GM12878 (cell line): ENCODE results near the gene NPM1. TPM values are rescaled to one million over a fixed set of nuclear protein-coding genes. Genes with fewer than 3 reads are reported as not detected.

ENCODE experiments used
- ATAC-seq: fragments of 200-7000 bp; cut with Tn5 transposase; 3 replicates; pipeline ENCODE4 v1.9.1; 2020; ENCODE audit warnings: mild to moderate bottlenecking, moderate library complexity
- BruUV-seq: library from RNA; stranded (reverse); fragments of 400-500 nt; replicated peaks from 2 replicates; lab custom pipeline; 2021; lab: Mats Ljungman, UMichigan
- CTCF ChIA-PET: fragments of 300-600 bp; sonication (Branson Sonifier 250); formaldehyde crosslinking; extraction: SDS; loops from one replicate; lab custom pipeline; 2021; ENCODE audit warnings: inconsistent platforms; lab: Yijun Ruan, JAX
- POLR2A ChIA-PET: fragments of 350-600 bp; formaldehyde crosslinking; extraction: SDS; loops from one replicate; lab custom pipeline; 2021; ENCODE audit warnings: inconsistent platforms; lab: Charles Lee
- RAD21 ChIA-PET: fragments of 300-600 bp; sonication (Branson Sonifier 250); formaldehyde crosslinking; loops from one replicate; lab custom pipeline; 2023; ENCODE audit warnings: antibody characterized with exemption; ENCODE audit not compliant: unreplicated experiment; lab: Charles Lee
- SMC1A ChIA-PET: fragments of 300-600 bp; sonication (Branson Sonifier 250); formaldehyde crosslinking; loops from one replicate; lab custom pipeline; 2023; ENCODE audit not compliant: unreplicated experiment, uncharacterized antibody; lab: Charles Lee
- DNase-seq: peaks from one replicate; pipeline ENCODE4 v3.0.0-alpha.2; 2011; ENCODE audit warnings: low read depth, low spot score
- FAIRE-seq: peaks from 3 replicates; lab custom pipeline; 2011; peaks lifted over from hg19 to GRCh38; lab: Jason Lieb, UNC
- H2AFZ ChIP-seq: 2 replicates; pipeline ENCODE4 v1.6.0; 2011; ENCODE audit warnings: low read depth, low read length, control low read depth; ENCODE audit not compliant: control insufficient read depth
- H3K27ac ChIP-seq: 2 replicates; pipeline ENCODE4 v1.5.1; 2011; ENCODE audit warnings: control low read depth; ENCODE audit not compliant: control insufficient read depth, insufficient read depth
- H3K27me3 ChIP-seq, 2 experiments: replicated peaks in 1 of 2; 2 replicates each; pipeline versions ENCODE4 v1.6.0 to v1.6.1; 2011; ENCODE audit warnings: low read length in 1 of 2; ENCODE audit not compliant: control insufficient read depth in 2 of 2, insufficient read depth in 2 of 2
- H3K36me3 ChIP-seq, 2 experiments: 2 replicates each; pipeline ENCODE4 v1.5.1; 2011; ENCODE audit warnings: low read length in 1 of 2; ENCODE audit not compliant: control insufficient read depth in 2 of 2, insufficient read depth in 2 of 2
- H3K4me1 ChIP-seq: 2 replicates; pipeline ENCODE4 v1.6.1; 2011; ENCODE audit warnings: mild to moderate bottlenecking, low read length, moderate library complexity, mixed read lengths; ENCODE audit not compliant: control insufficient read depth, insufficient read depth
- H3K4me2 ChIP-seq: 2 replicates; pipeline ENCODE4 v1.6.0; 2011; ENCODE audit warnings: control low read depth; ENCODE audit not compliant: control insufficient read depth, insufficient read depth
- H3K4me3 ChIP-seq: fragments of 200-600 bp; sonication (generic); 2 replicates; pipeline ENCODE4 v1.5.1; 2016
- H3K79me2 ChIP-seq: 2 replicates; pipeline ENCODE4 v1.6.0; 2011; ENCODE audit warnings: low read length; ENCODE audit not compliant: control insufficient read depth, insufficient read depth
- H3K9ac ChIP-seq: 2 replicates; pipeline ENCODE4 v1.8.0; 2011; ENCODE audit warnings: low read length, control low read depth, mixed read lengths; ENCODE audit not compliant: control insufficient read depth, insufficient read depth
- H3K9me3 ChIP-seq: replicated peaks from 3 replicates; pipeline ENCODE4 v1.5.1; 2011; ENCODE audit warnings: mild to moderate bottlenecking, low read length; ENCODE audit not compliant: control insufficient read depth, insufficient read depth
- H4K20me1 ChIP-seq: 2 replicates; pipeline ENCODE4 v1.6.0; 2011; ENCODE audit not compliant: control insufficient read depth, insufficient read depth
- ETV6 ChIP-seq, 2 experiments: fragments of 450-650 bp in 1 of 2; IDR thresholded peaks in 1 of 2; conservative IDR thresholded peaks in 1 of 2; 2 replicates each; pipeline ENCODE4 v1.6.1; 2014; ENCODE audit warnings: antibody characterized with exemption in 1 of 2, borderline replicate concordance in 1 of 2, low read depth in 1 of 2, mild to moderate bottlenecking in 1 of 2, moderate library complexity in 1 of 2
- FOXK2 ChIP-seq: fragments of 450-650 bp; IDR thresholded peaks from 2 replicates; pipeline ENCODE4 v1.6.1; 2017; ENCODE audit warnings: mild to moderate bottlenecking, moderate library complexity
- MEF2B ChIP-seq: fragments of 450-650 bp; IDR thresholded peaks from 2 replicates; pipeline ENCODE4 v1.6.1; 2018; ENCODE audit warnings: mild to moderate bottlenecking, moderate library complexity; ENCODE audit not compliant: partially characterized antibody, poor library complexity, severe bottlenecking
- NBN ChIP-seq: fragments of 450-650 bp; IDR thresholded peaks from 2 replicates; pipeline ENCODE4 v1.6.1; 2016
- NFYA ChIP-seq: IDR thresholded peaks from 2 replicates; pipeline ENCODE4 v1.6.1; 2011; ENCODE audit warnings: low read depth, mild to moderate bottlenecking, low read length, improper control_type of control experiment, borderline replicate concordance
- POLR2AphosphoS5 ChIP-seq: IDR thresholded peaks from 2 replicates; pipeline ENCODE4 v1.6.1; 2011; ENCODE audit warnings: mild to moderate bottlenecking, low read length, inconsistent platforms
- TAF1 ChIP-seq: IDR thresholded peaks from 2 replicates; pipeline ENCODE4 v1.6.1; 2011; ENCODE audit warnings: mild to moderate bottlenecking, low read depth, low read length, borderline replicate concordance
- WGBS: methylation state at CpG from one replicate; pipeline ENCODE4 v1.1.6; 2016; ENCODE audit warnings: low lambda C conversion rate; ENCODE audit not compliant: insufficient replicate concordance, insufficient coverage; ENCODE audit errors: missing lambda C conversion rate; 5-methylcytosine and 5-hydroxymethylcytosine counted together
- in situ Hi-C: fragments of 300-500 bp; cut with MboI; formaldehyde crosslinking; loops from 9 replicates; pipeline ENCODE4 v1.14.3; 2018; ENCODE audit warnings: mixed read lengths
- intact Hi-C: fragments of 100-400 bp; cut with micrococcal nuclease; formaldehyde crosslinking; loops from one replicate; pipeline ENCODE4 v1.14.2; 2022; ENCODE audit not compliant: unreplicated experiment
- polyA plus RNA-seq, 11 experiments: library from polyadenylated mRNA; depleted of rRNA in 4 of 11; unstranded in 6 of 11; stranded (reverse) in 5 of 11; fragments of >200 nt; fragmentation: Nextera tagmentation in 4 of 11; fragmentation: Illumina TruSeq in 1 of 11; extraction: Ambion mirVana in 4 of 11; extraction: Trizol in 1 of 11; gene quantifications; 1 replicate in 1 of 11; 2 replicates in 10 of 11; pipeline versions ENCODE4 v1.2.1 to v1.2.3, GENCODE V29; 2011 to 2016; ENCODE audit warnings: inconsistent platforms in 2 of 11, missing spikeins in 2 of 11, low read depth in 1 of 11
- total RNA-seq, 4 experiments: library from RNA; depleted of rRNA in 3 of 4; stranded (reverse); fragments of >200 nt in 3 of 4; fragmentation: Illumina TruSeq in 1 of 4; extraction: Trizol in 1 of 4; gene quantifications; 2 replicates each; pipeline versions ENCODE4 v1.2.1 to v1.2.3, GENCODE V29; 2013 to 2021
- TF ChIP-seq, protein P1 (sequence below): IDR thresholded peaks from 2 replicates; pipeline ENCODE4 v1.6.1; 2012; ENCODE audit warnings: low read depth, low read length, improper control_type of control experiment
- TF ChIP-seq, protein P2 (sequence below): fragments of 150-350 bp; IDR thresholded peaks from 2 replicates; pipeline ENCODE4 v1.6.1; 2014; ENCODE audit warnings: mild to moderate bottlenecking, low read depth, low read length
- TF ChIP-seq, protein P3 (sequence below): fragments of 450-650 bp; IDR thresholded peaks from 2 replicates; pipeline ENCODE4 v1.6.1; 2018; ENCODE audit warnings: mild to moderate bottlenecking, low read depth, moderate library complexity; ENCODE audit not compliant: partially characterized antibody

Gene NPM1
- total and polyA plus RNA-seq, 10 of the 15 experiments (the other 5 are each of a cell fraction or from before 2014, with no cell fraction given) = 1,843 to 5,466 (median 2,866) TPM

DNA sequence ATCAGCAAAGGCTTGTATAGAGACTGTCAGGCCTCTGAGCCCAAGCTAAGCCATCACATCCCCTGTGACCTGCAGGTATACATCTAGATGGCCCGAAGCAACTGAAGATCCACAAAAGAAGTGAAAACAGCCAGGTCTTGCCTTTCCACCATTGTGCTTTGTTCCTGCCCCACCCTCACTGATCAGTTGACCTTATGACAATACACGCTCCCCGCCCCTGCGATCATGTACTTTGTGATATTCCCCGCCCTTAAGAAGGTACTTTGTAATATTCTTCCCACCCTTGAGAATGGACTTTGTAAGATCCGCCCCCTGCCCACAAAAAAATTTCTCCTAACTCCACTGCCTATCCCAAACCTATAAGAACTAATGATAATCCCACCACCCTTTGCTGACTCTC, 18.6 kb upstream of the NPM1 start:
- Histone ChIP-seq H3K4me2 (no peak overlapping the region), H3K36me3 (no peaks in the 10 kb centered on the region), H4K20me1 (no peaks in the 10 kb centered on the region), H3K9ac (no peak overlapping the region), H3K9me3 (no peaks in the 10 kb centered on the region; the same call in 2 of the 3 replicates), H3K79me2 (no peaks in the 10 kb centered on the region), H2AFZ (no peak overlapping the region), H3K4me1 (peaks cover 12% of the 10 kb centered on the region), H3K27me3 (no peaks in the 10 kb centered on the region), H3K4me3 (no peak overlapping the region), H3K27ac (no peak overlapping the region)
- intact Hi-C loops = no loop called here
- CTCF ChIA-PET = interaction anchor here (0.5 kb wide), 1 partner anchor 926 kb away, joined by 3 read pairs; no protein-coding TSS in a partner anchor
- in situ Hi-C loops = no loop called here
- POLR2A ChIA-PET = no interaction called here
- DNase-seq = no peak
- SMC1A ChIA-PET = no interaction called here
- BruUV-seq = no TSS peak
- RAD21 ChIA-PET = no interaction called here
- FAIRE-seq = no peak
- TF ChIP-seq, protein P1, sequence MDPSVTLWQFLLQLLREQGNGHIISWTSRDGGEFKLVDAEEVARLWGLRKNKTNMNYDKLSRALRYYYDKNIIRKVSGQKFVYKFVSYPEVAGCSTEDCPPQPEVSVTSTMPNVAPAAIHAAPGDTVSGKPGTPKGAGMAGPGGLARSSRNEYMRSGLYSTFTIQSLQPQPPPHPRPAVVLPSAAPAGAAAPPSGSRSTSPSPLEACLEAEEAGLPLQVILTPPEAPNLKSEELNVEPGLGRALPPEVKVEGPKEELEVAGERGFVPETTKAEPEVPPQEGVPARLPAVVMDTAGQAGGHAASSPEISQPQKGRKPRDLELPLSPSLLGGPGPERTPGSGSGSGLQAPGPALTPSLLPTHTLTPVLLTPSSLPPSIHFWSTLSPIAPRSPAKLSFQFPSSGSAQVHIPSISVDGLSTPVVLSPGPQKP = no peak
- no peak for TF ChIP-seq ETV6 (conservative IDR thresholded peaks at IDR 0.05 in 1 of 2, IDR thresholded peaks at IDR 0.05 in 1 of 2; ENCODE audit: borderline replicate concordance in 1 of 2, low read depth in 1 of 2)
- no peak for TF ChIP-seq NFYA
- ATAC-seq = no peak
- 88% methylated on average over 6 of the region's 6 CpGs for WGBS

DNA sequence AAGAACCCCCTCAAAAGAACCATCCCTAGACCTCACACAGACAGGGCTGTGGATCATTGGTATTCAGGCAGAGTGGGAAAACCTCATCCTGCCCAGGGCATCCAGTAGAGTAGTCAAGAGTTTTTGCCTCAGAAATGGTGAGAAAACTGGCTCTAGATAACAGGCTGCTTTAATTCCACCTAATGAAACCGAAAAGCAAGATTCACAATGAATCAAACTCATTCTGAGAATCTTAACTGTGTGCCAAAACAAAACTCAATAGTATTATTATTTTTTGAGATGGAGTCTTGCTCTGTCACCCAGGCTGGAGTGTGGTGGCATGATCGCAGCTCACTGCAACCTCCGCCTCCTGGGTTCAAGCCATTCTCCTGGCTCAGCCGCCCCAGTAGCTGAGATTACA, 17.8 kb upstream of the NPM1 start:
- no TSS peak for BruUV-seq
- SMC1A ChIA-PET = no interaction called here
- RAD21 ChIA-PET = no interaction called here
- Histone ChIP-seq H3K9ac (no peak overlapping the region), H2AFZ (no peak overlapping the region), H4K20me1 (no peaks in the 10 kb centered on the region), H3K27ac (no peak overlapping the region), H3K4me3 (no peak overlapping the region), H3K79me2 (no peaks in the 10 kb centered on the region), H3K9me3 (no peaks in the 10 kb centered on the region; the same call in 2 of the 3 replicates), H3K36me3 (no peaks in the 10 kb centered on the region), H3K27me3 (no peaks in the 10 kb centered on the region), H3K4me2 (no peak overlapping the region), H3K4me1 (peaks cover 12% of the 10 kb centered on the region)
- DNase-seq = no peak
- POLR2A ChIA-PET = no interaction called here
- no peak for FAIRE-seq
- 71% methylated on average over 4 of the region's 4 CpGs for WGBS
- intact Hi-C loops (no loop called here), in situ Hi-C loops (no loop called here)
- TF ChIP-seq NBN (no peak), POLR2AphosphoS5 (no peak), FOXK2 (no peak), TAF1 (no peak), MEF2B (no peak)
- TF ChIP-seq, protein P2, sequence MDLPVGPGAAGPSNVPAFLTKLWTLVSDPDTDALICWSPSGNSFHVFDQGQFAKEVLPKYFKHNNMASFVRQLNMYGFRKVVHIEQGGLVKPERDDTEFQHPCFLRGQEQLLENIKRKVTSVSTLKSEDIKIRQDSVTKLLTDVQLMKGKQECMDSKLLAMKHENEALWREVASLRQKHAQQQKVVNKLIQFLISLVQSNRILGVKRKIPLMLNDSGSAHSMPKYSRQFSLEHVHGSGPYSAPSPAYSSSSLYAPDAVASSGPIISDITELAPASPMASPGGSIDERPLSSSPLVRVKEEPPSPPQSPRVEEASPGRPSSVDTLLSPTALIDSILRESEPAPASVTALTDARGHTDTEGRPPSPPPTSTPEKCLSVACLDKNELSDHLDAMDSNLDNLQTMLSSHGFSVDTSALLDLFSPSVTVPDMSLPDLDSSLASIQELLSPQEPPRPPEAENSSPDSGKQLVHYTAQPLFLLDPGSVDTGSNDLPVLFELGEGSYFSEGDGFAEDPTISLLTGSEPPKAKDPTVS = no peak
- TF ChIP-seq, protein P3, sequence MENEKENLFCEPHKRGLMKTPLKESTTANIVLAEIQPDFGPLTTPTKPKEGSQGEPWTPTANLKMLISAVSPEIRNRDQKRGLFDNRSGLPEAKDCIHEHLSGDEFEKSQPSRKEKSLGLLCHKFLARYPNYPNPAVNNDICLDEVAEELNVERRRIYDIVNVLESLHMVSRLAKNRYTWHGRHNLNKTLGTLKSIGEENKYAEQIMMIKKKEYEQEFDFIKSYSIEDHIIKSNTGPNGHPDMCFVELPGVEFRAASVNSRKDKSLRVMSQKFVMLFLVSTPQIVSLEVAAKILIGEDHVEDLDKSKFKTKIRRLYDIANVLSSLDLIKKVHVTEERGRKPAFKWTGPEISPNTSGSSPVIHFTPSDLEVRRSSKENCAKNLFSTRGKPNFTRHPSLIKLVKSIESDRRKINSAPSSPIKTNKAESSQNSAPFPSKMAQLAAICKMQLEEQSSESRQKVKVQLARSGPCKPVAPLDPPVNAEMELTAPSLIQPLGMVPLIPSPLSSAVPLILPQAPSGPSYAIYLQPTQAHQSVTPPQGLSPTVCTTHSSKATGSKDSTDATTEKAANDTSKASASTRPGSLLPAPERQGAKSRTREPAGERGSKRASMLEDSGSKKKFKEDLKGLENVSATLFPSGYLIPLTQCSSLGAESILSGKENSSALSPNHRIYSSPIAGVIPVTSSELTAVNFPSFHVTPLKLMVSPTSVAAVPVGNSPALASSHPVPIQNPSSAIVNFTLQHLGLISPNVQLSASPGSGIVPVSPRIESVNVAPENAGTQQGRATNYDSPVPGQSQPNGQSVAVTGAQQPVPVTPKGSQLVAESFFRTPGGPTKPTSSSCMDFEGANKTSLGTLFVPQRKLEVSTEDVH = no peak
- CTCF ChIA-PET = interaction anchor here (0.5 to 0.9 kb wide), 2 partner anchors 15 to 926 kb away, joined by 3 to 4 read pairs; no protein-coding TSS in a partner anchor
- no peak for ATAC-seq
